Measurements from ENCODE around the gene CYP2U1. TPM values are rescaled to one million over a fixed set of nuclear protein-coding genes. Genes with fewer than 3 reads are reported as not detected.

CYP2U1 gene
- total RNA-seq: 11.0 TPM
- long read RNA-seq, full-length matches to known transcripts: 8 of 13 reads
- long read RNA-seq, partial matches to known transcripts: 1 of 13 reads
- long read RNA-seq, other reads (novel, unspliced or antisense): 4 of 13 reads

DNA sequence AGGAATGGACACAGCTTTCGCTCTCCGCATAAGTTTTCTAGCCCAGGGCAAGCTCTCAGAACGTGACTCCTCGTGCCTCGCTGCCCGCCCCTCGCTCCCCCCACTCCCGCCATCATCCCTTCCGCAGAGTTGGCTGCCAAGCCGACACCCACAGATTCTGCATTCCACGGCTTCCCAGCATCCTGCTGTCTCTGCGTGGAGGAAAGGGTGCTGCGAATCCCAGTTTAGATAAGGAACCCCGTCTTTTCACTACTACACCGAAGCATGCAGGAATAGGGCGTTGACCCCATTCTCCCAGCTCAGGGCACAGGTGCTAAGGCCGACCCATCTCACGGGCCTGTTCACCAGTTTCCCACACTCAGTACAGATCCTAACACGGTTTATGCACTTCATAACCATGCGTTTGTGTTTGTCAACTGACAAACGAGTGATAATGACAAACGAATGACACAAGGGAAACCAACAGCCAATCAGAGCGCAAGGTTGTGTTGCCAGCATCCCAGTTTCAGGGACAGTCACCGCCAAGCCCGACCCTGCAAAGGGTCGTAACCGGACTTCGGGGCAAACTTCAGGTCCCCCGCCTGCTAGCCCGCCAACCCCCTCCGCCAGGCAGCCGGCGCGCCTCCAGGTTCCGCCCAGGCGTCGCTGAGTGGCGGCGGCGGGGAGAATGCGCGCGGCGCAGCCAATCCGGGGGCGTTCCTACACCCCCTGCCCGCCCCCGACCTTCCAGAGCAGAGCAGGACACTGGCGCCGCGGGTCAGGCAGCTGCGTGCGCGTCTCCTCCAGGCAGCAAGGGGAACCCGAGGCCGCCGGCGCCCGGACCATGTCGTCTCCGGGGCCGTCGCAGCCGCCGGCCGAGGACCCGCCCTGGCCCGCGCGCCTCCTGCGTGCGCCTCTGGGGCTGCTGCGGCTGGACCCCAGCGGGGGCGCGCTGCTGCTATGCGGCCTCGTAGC, at the start of gene CYP2U1:
CYP2U1 (plus strand) TSS at position 729 of the 954 bp plus-strand sequence; CDS start at position 824, 95 bp downstream.
- Histone ChIP-seq H3K27me3 (ENCODE audit: low read depth) (no peaks in the 10 kb centered on the region), H3K4me1 (peaks cover 16% of the 10 kb centered on the region), H3K27ac (peak within 1 kb of the TSS; percentile 84), H3K4me3 (peak within 1 kb of the TSS; percentile 87), H3K9me3 (no peaks in the 10 kb centered on the region), H3K36me3 (no peaks in the 10 kb centered on the region)
- TF ChIP-seq, protein P1, sequence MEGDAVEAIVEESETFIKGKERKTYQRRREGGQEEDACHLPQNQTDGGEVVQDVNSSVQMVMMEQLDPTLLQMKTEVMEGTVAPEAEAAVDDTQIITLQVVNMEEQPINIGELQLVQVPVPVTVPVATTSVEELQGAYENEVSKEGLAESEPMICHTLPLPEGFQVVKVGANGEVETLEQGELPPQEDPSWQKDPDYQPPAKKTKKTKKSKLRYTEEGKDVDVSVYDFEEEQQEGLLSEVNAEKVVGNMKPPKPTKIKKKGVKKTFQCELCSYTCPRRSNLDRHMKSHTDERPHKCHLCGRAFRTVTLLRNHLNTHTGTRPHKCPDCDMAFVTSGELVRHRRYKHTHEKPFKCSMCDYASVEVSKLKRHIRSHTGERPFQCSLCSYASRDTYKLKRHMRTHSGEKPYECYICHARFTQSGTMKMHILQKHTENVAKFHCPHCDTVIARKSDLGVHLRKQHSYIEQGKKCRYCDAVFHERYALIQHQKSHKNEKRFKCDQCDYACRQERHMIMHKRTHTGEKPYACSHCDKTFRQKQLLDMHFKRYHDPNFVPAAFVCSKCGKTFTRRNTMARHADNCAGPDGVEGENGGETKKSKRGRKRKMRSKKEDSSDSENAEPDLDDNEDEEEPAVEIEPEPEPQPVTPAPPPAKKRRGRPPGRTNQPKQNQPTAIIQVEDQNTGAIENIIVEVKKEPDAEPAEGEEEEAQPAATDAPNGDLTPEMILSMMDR (IDR thresholded peaks at IDR 0.05): peak; percentile 35
- DNase-seq (peak; percentile 91), ATAC-seq (peak; percentile 98 to 99)
- intact Hi-C loops (cut with DNase I): no loop called here

DNA sequence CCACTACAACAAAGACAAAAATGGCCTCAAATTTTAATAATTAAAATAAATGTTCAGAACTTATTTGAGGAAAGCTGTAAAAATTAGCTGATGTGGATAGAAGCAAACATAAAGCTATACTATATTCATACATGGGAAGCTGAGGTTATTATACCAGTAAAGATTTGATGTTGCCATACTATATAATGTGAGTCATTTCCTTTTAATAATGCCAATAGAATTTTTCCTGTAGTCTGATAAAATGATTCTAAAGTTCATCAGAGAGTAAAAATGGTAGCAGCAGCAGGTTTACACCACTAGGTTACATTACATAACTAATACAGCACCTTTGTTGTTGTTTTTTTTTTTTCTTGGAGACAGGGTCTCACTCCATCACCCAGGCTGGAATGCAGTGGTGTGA, 45.5 kb upstream of the CYP2U1 start:
- ATAC-seq: peak in 1 of 2 donors; percentile 4
- H3K4me3 ChIP-seq: no peak overlapping the region
- no peaks in the 10 kb centered on the region for H3K4me1 ChIP-seq
- H3K27me3 ChIP-seq (ENCODE audit: low read depth): no peaks in the 10 kb centered on the region
- DNase-seq: no peak
- no peak overlapping the region for H3K27ac ChIP-seq
- intact Hi-C loops (cut with DNase I): no loop called here
- TF ChIP-seq, protein P1 (IDR thresholded peaks at IDR 0.05): no peak
- H3K9me3 ChIP-seq: peaks cover 9% of the 10 kb centered on the region
- H3K36me3 ChIP-seq: no peaks in the 10 kb centered on the region

DNA sequence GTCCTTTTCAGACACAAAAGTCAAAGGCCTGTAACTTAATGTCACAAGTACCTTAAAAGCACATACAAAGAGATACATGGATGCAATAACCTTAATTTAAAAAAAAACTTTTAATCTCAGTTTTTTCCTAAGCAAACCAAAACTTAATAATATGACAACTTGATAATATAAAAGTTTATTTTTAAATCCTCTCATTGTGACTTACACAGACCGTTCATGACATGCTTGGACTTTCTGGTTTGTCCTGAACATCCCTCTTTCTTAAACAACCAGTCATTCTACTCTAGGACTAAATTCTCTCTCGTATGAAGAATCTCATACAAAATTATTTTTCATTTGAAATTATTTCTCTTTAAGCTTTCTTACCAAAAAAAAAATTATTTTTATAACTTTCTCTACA, 43.1 kb upstream of the CYP2U1 start:
- peaks cover 9% of the 10 kb centered on the region for H3K9me3 ChIP-seq
- no peaks in the 10 kb centered on the region for H3K27me3 ChIP-seq (ENCODE audit: low read depth)
- TF ChIP-seq, protein P1 (IDR thresholded peaks at IDR 0.05): no peak
- no peaks in the 10 kb centered on the region for H3K4me1 ChIP-seq
- DNase-seq: no peak
- H3K36me3 ChIP-seq: no peaks in the 10 kb centered on the region
- H3K27ac ChIP-seq: no peak overlapping the region
- intact Hi-C loops (cut with DNase I): no loop called here
- no peak for ATAC-seq
- no peak overlapping the region for H3K4me3 ChIP-seq

DNA sequence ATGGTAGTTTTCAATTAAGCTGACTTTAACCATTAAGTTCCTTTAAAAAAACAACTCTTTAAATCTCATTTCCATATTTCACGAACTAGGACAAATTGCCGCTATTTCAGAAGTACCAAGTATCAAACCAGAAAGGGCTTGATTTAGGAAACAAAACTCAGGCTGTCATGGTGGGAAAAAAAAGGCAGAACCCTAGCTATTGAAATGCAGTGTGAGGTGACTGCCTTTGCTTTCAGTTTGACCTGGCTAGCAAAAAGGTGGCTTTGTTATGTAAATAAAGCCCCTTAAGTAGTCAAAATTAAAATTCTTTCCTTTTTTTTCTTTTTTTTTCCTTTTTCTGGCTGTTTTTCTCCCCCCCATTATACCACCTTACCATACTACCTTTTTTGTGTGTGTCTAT, 40.6 kb upstream of the CYP2U1 start:
- intact Hi-C loops (cut with DNase I): no loop called here
- TF ChIP-seq, protein P1 (IDR thresholded peaks at IDR 0.05): no peak
- H3K4me1 ChIP-seq: no peaks in the 10 kb centered on the region

DNA sequence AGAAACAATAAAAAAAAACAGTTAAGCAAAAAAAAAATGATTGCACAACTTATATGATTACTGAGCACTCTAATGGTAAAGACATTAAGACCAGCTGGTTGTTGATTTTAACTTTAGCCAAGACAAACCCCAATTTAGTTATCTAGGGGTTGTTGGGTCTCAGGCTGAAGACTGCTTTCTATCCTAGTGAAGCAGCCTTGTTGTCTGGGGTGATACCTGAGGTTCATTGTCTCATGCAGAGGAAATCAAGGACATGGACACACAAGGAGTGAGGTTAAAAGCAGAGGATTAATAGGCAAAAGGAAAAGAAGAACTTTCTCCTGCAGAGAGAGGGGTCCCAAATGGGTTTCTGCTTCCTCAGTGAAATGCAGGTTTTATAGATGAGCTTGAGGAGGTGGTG, 40.0 kb upstream of the CYP2U1 start:
- ATAC-seq: no peak
- Histone ChIP-seq H3K4me1 (peaks cover under 1% of the 10 kb centered on the region), H3K4me3 (no peak overlapping the region), H3K36me3 (no peaks in the 10 kb centered on the region), H3K27ac (no peak overlapping the region), H3K27me3 (ENCODE audit: low read depth) (no peaks in the 10 kb centered on the region), H3K9me3 (peaks cover 9% of the 10 kb centered on the region)
- TF ChIP-seq, protein P1 (IDR thresholded peaks at IDR 0.05): no peak
- DNase-seq: no peak
- intact Hi-C loops (cut with DNase I): no loop called here

More for the DNA sequence above, 40.6 kb upstream of the CYP2U1 start:
- H3K27me3 ChIP-seq (ENCODE audit: low read depth): no peaks in the 10 kb centered on the region
- no peak for ATAC-seq
- DNase-seq: no peak
- H3K36me3 ChIP-seq: no peaks in the 10 kb centered on the region
- H3K4me3 ChIP-seq: no peak overlapping the region
- peaks cover 9% of the 10 kb centered on the region for H3K9me3 ChIP-seq
- no peak overlapping the region for H3K27ac ChIP-seq
